Stimulated activated CD8-positive, alpha-beta memory T cell treated with anti-CD3 and anti-CD28 coated beads, Interleukin-7, amount 100 ng/mL, for 24 hours (primary cell): ENCODE data around the gene PALM3.
"Not testable (repeated sequence)": the region's sequence is repeated elsewhere in the genome, so short reads cannot be mapped to it uniquely, and the experiment has no call there.

ENCODE experiments used
- DNase-seq: peaks from one replicate; pipeline ENCODE4 v3.0.0-alpha.2; 2020; ENCODE audit warnings: low read depth

The PALM3 gene

GRCh38 chr19:14058182-14059092 is 3.4 kb downstream of the PALM3 start:
- no peak for DNase-seq

GRCh38 chr19:14056741-14057356 is 5.0 kb downstream of the PALM3 start:
- no peak for DNase-seq

DNA sequence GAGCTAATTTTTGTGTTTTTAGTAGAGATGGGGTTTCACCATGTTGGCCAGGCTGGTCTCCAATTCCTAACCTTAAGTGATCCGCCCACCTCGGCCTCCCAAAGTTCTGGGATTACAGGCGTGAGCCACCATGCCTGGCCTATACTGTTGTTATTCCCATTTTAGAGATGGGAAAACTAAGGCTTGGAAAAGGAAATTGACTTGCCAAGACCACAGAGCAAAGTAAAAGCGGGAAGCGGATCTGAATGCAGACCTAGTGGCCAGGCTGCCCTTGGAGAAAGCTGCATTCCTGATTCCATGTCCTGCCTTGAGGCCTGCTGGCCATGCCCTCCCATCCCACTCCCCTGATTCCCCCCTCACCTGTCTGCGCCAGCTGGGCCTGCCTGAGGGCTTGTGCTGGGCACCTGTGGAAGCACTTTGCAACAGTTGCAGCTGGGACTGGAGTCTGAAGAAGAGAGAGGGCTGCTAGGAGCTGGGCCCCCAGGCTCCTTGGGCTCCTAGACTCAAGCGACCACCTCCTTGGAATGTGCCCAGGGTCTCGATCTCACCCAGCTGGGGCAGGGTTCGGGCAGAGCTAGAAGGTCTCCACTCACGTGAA is 5.7 kb downstream of the PALM3 start:
- no peak for DNase-seq

- no peak for DNase-seq
Observed at GRCh38 chr19:14055396-14055795, 6.5 kb downstream of the PALM3 start.

- no peak for DNase-seq
Observed at GRCh38 chr19:14054721-14055120, 7.2 kb downstream of the PALM3 start.

GRCh38 chr19:14054099-14054498 is 7.8 kb downstream of the PALM3 start:
- DNase-seq, result no peak

DNA sequence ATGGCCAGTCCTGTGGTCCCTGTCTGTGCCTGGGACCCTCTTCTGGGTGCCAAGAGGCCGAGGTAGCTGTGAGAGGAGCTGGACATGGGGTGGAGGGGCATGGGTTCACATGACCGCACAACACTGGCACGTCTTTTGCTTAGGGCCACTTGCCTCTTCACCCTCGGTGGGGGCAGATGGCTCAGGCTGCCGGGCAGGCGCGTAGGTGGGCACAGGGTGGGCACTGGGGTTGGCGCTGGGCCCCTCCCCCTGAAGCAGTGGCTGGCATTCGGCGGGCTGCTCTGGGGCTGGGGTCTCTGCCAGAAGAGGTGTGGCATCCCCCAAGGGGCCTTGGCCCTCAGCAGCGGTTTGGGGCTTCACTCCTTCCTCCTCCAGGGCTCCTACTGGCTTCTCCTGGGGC is 8.4 kb downstream of the PALM3 start:
- no peak for DNase-seq

GRCh38 chr19:14053032-14053431 is 8.8 kb downstream of the PALM3 start:
- DNase-seq, result no peak

- DNase-seq, result no peak
Observed at GRCh38 chr19:14052470-14052869, 9.4 kb downstream of the PALM3 start.

DNA sequence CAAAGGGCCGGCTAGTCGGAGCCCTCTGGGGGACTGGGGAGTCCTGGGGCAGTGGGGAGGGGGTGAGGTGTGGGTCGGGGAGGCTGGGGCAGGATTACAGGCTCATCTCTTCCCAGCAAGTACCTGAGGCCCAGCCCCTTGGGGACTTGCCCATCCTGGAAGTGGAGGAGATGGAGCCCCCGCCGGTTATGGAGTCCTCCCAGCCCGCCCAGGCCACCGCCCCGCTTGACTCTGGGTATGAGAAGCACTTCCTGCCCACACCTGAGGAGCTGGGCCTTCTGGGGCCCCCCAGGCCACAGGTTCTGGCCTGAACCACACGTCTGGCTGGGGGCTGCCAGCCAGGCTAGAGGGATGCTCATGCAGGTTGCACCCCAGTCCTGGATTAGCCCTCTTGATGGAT is 9.9 kb downstream of the PALM3 start:
- DNase-seq, result no peak

- DNase-seq, result not testable (repeated sequence)
Observed at GRCh38 chr19:14050961-14051360, 10.9 kb downstream of the PALM3 start.

DNA sequence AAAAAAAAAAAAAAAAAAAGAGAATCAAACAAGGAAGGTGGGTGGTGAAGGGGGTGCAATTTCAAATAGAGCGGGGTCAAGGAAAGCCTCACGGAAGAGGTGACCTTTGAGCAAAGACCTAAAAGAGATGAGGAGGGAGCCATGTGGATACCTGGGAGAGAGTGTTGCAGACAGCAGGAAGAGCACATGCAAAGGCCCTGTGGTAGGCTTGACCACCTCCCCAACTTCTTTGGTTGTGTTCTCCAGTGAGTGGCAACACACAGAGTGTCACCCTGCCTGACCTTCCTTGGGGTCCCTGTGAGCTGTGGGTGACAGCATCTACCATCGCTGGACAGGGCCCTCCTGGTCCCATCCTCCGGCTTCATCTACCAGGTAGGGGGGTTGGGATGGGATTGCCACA is 11.4 kb downstream of the PALM3 start:
- no peak for DNase-seq

- DNase-seq, result peak; percentile 64
Observed at GRCh38 chr19:14048443-14049153, 13.3 kb downstream of the PALM3 start.

- DNase-seq, result not testable (repeated sequence)
Observed at GRCh38 chr19:14047866-14048265, 14.0 kb downstream of the PALM3 start.

DNA sequence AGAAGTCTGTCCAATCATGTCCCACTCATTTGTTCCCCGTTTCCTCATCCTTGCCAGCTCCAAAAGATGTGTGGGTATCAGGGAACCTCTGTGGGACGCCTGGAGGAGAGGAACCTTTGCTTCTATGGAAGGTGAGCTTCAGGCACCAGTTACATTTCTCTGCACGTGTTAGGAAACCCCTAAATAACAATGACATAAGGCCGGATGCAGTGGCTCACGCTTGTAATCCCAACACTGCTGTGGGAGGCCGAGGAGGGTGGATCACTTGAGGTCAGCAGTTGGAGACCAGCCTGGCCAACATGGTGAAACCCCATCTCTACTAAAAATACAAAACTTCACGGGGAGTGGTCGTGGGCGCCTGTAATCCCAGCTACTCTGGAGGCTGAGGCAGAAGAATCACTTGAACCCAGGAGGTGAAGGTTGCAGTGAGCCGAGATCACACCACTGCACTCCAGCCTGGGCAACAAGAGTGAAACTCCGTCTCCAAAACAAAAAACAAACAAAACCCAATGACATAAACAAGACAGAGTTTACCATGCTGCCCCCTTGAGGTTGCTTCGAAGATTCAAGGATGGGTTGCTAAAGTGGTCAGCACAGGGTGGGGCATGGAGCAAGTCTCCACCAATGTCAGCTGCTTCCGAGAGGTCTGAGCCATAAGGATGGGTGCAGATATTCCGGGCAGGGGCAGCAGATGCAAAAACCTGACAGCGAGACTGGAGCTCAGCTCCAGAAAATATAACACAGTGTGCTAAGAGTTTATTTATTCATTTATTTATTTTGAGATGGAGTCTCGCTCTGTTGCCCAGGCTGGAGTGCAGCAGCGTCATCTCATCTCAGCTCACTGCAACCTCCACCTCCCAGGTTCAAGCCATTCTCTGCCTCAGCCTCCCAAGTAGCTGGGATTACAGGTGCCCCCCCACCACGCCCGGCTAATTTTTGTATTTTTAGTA is 18.9 kb downstream of the PALM3 start:
- not testable (repeated sequence) for DNase-seq

DNA sequence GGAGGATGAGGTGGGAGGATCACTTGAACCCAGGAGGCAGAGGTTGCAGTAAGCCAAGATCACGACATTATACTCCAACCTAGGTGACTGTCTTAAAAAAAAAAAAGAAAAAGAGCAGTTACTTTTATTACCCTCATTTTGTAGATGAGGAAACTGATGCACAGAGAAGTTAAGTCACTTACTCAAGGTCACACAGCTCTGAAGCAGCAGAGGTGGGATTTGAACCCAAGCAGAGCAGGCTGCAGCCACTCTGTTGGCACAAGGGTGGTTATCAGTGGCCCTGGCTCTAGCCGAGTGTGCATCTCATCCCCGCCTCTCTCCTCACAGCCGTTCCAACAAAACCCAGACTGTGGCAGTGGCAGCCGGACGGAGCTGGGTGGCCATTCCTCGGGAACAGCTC is 22.7 kb downstream of the PALM3 start:
- DNase-seq, result no peak

DNA sequence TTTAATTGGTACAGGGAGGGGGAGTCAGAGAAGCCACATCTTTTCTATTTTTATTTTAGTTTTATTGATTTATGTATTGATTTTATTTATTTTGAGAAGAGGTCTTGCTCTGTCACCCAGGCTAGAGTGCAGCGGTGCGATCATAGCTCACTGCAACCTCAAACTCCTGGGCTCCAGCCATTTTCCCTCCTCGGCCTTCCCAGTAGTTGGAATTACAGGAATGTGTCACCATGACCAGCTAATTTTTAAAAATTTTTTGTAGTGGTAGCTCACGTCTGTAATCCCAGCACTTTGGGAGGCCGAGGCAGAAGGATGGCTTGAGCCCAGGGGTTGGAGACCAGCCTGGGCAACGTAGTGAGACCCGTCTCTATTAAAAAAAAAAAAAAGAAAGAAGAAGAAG is 26.2 kb downstream of the PALM3 start:
- no peak for DNase-seq

DNA sequence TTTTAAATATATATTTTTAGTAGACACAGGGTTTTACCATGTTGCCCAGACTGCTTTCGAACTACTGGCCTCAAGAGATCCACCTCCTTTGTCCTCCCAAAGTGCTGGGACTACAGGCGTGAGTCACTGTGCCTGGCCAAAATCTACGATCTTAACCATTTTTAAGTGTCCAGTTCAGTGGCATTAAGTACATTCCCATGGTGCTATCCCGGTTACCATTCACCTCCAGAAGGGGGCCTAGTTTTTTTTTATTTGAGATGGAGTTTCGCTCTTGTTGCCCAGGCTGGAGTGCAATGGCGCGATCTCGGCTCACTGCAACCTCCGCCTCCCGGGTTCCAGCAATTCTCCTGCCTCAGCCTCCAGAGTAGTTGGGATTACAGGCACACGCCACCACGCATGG is 26.7 kb downstream of the PALM3 start:
- not testable (repeated sequence) for DNase-seq

DNA sequence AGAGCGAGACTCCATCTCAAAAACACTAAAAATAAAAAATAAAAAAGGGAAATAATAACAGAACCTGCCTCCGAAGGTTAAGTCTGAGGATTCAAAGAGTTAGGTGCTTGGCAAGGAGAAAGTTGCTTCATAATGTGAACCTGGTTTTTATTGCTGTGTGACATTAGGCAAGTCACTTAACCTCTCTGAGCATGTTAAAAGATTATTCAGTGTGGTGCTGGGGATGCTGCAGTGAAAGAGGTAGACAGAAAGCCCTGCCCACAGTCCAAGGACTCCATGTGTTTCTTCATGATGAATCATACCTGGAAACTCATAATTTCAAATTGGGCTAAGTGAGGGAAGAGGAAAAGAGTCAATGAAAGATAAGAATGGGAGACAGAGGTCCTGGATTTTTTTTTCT is 27.9 kb downstream of the PALM3 start:
- DNase-seq, result no peak

DNA sequence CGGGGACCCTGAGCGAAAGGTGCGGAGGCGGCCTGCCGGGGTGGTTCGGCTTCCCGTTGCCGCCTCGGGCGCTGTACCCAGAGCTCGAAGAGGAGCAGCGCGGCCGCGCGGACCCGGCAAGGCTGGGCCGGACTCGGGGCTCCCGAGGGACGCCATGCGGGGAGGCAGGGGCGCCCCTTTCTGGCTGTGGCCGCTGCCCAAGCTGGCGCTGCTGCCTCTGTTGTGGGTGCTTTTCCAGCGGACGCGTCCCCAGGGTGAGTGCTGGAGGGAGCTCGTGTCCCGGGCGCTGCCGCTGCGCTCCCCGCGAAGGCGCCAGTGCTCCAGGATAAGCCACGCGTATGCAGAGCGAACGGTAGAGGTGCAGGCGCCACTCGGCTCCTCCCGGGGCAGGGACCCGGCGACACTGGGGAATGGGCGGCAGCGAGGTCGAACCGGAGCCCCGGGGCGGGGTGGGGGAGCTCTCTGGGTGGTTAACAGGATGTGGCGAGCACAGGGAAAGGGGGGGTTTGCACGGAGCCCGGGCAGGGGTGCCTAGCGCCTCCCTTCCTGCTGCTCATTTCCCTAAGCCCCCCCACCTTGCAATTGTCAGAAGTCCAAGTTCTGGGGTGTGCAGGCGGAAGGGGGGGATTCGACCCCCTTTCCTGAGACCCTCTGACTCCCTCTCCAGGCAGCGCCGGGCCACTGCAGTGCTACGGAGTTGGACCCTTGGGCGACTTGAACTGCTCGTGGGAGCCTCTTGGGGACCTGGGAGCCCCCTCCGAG is 30.0 kb downstream of the PALM3 start, which contains the start of gene IL27RA:
IL27RA (plus strand) TSS at position 44 of the 762 bp plus-strand sequence; CDS start at position 155, 111 bp downstream.
- DNase-seq, result peak; percentile 55
